T-helper 1 cell treated with Interleukin-12 subunit alpha and Interleukin-12 subunit beta and Interleukin-4 antibody, amounts not matched to agents 30 μg/mL and 1 μg/mL, for 36 hours (primary cell): ENCODE results near the gene SLC35F3.
"Not testable (repeated sequence)": the region's sequence is repeated elsewhere in the genome, so short reads cannot be mapped to it uniquely, and the experiment has no call there.

Experiments
- H3K27ac Mint-ChIP-seq: one replicate; pipeline ENCODE4 v1.8.0; 2021; ENCODE audit warnings: mild to moderate bottlenecking, mixed read lengths
- H3K27me3 Mint-ChIP-seq: one replicate; pipeline ENCODE4 v1.8.0; 2021; ENCODE audit warnings: low read depth, mixed read lengths
- H3K36me3 Mint-ChIP-seq: one replicate; pipeline ENCODE4 v1.8.0; 2021; ENCODE audit warnings: low read depth, mixed read lengths
- H3K4me1 Mint-ChIP-seq: one replicate; pipeline ENCODE4 v1.8.0; 2021; ENCODE audit warnings: low read depth, mixed read lengths
- H3K4me3 Mint-ChIP-seq: one replicate; pipeline ENCODE4 v1.8.0; 2021; ENCODE audit warnings: mild to moderate bottlenecking, moderate library complexity, mixed read lengths
- H3K9me3 Mint-ChIP-seq: one replicate; pipeline ENCODE4 v1.8.0; 2021; ENCODE audit warnings: mixed read lengths

SLC35F3 gene

DNA sequence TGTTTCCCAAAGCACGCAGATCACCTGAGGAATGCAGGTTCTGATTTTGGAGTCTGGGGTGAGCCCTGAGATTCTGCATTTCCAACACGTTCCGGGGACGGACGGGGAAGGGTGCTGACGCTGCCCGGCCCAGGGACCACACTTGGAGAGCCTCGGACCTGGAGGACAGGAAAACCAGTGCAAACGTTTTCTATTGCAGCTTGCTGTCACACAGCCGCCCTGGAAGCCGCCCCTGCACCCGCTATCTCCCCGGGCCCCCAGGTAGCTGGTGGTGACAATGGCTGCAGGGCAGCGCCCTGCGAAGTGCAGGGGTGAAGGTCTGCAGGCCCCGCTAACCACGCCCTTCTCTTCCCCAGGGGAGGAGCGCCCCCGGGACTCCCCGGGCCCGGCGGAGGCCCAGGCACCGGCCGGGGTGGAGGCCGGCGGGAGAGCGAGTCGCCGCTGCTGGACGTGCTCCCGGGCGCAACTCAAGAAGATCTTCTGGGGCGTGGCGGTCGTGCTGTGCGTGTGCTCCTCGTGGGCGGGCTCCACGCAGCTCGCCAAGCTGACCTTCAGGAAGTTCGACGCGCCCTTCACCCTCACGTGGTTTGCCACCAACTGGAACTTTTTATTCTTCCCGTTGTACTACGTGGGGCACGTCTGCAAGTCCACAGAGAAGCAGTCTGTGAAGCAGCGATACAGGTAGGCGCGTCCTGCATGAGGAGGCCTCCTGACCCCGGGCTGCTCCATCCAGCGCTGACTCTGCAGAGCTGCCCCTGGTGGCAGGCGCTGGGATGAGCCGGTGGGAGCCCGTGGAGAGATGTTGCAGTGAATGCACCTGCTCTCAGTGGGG, 326.8 kb downstream of the SLC35F3 start:
- no peak overlapping the region for H3K4me3 Mint-ChIP-seq
- peaks cover 44% of the 10 kb centered on the region for H3K27me3 Mint-ChIP-seq
- H3K9me3 Mint-ChIP-seq, result no peaks in the 10 kb centered on the region
- no peak overlapping the region for H3K27ac Mint-ChIP-seq
- H3K4me1 Mint-ChIP-seq, result peaks cover 16% of the 10 kb centered on the region
- H3K36me3 Mint-ChIP-seq, result peaks cover 7% of the 10 kb centered on the region

DNA sequence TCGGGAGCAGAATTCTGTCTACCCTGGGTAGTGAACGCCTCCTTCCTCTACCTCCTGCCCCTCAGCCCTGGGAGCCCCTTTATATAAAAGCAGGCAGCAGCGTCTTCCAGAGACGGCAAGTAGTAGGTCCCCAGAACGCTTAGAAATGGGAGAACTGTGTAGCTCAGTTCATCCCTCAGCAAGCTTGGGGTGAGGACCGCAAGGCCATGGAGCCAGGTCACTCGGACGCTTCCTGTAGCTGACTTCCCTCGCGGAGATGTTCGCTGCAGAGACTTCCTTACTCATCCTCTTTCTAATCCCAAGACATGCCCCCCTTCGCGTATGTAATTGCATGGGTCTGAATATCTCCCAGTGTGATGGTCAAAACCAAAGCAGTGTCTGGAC, 327.4 kb downstream of the SLC35F3 start:
- Mint-ChIP-seq H3K36me3 (peaks cover 6% of the 10 kb centered on the region), H3K4me3 (no peak overlapping the region), H3K27ac (no peak overlapping the region), H3K4me1 (peaks cover 16% of the 10 kb centered on the region), H3K27me3 (peaks cover 42% of the 10 kb centered on the region), H3K9me3 (no peaks in the 10 kb centered on the region)

DNA sequence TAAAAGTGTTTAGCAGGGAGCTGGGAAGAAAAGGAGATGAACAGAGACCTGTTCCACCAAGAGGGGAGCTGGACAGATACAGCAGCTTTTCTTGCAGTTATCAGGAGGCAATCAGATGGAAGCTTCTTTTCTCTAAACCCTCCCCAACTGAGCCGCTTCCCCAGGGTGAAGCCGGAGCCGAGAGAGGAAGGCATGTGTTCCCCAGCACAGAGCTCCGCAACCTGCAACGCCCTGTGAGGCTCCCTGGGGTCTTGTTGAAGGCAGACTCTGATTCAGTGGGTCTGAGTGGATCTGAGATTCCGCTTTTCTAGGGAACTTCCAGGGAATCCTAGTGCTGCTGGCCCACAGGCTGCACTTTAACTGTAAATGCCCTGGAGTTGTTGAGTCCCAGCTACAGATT, 329.7 kb downstream of the SLC35F3 start:
- Mint-ChIP-seq H3K4me3 (no peak overlapping the region), H3K4me1 (peaks cover 22% of the 10 kb centered on the region), H3K27ac (no peak overlapping the region), H3K27me3 (peaks cover 33% of the 10 kb centered on the region), H3K36me3 (peaks cover 4% of the 10 kb centered on the region), H3K9me3 (no peaks in the 10 kb centered on the region)

GRCh38 chr1:234235434-234235881, 331.0 kb downstream of the SLC35F3 start:
- H3K4me1 Mint-ChIP-seq, result peaks cover 13% of the 10 kb centered on the region
- no peaks in the 10 kb centered on the region for H3K9me3 Mint-ChIP-seq
- H3K4me3 Mint-ChIP-seq, result no peak overlapping the region
- H3K36me3 Mint-ChIP-seq, result peaks cover 4% of the 10 kb centered on the region
- H3K27ac Mint-ChIP-seq, result no peak overlapping the region
- peaks cover 28% of the 10 kb centered on the region for H3K27me3 Mint-ChIP-seq

DNA sequence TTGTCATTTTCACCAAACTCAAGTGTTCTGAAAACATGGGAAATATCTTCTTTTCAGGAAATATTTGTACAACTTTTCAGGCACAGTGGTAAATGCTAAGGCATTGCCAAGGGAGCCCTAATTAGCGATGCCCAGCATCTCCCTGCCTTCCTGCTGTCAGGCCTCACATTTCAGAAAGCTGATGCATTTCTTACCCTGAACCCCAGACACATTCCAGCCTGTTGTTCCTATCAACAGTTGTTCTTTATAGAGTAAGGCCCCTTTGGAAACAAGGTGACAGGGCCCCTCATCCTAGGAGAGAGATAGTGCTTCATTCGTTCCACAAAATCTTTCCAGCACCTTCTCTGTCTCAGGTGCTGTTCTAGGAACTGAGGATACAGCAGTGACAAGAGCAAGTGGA, 332.9 kb downstream of the SLC35F3 start:
- no peak overlapping the region for H3K27ac Mint-ChIP-seq
- no peak overlapping the region for H3K4me3 Mint-ChIP-seq
- peaks cover 23% of the 10 kb centered on the region for H3K27me3 Mint-ChIP-seq
- H3K9me3 Mint-ChIP-seq, result no peaks in the 10 kb centered on the region
- H3K36me3 Mint-ChIP-seq, result no peaks in the 10 kb centered on the region
- peaks cover 6% of the 10 kb centered on the region for H3K4me1 Mint-ChIP-seq

- no peak overlapping the region for H3K4me3 Mint-ChIP-seq
- H3K36me3 Mint-ChIP-seq, result no peaks in the 10 kb centered on the region
- no peak overlapping the region for H3K27ac Mint-ChIP-seq
- no peaks in the 10 kb centered on the region for H3K9me3 Mint-ChIP-seq
- H3K4me1 Mint-ChIP-seq, result peaks cover 6% of the 10 kb centered on the region
- peaks cover 24% of the 10 kb centered on the region for H3K27me3 Mint-ChIP-seq
Observed at GRCh38 chr1:234238060-234238459, 333.6 kb downstream of the SLC35F3 start.

DNA sequence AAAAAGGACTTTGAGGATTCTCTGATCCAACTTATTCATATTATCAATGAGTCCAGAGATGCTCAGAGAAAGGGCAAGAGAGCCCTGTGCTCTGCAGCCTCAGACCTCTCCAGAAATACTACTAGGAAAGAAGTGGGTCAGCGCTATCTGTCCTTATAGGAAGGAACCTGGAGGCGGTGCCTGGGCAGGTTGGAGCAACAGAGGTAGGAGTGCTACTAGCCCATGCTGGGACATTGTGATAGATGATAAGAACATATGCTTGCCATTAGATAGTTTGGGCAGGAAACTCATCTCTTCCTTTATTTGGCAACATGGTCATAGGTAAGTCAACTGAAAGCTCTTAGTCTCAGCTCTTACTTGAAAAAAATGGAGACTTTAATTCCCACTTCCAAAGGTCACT, 335.0 kb downstream of the SLC35F3 start:
- H3K27me3 Mint-ChIP-seq, result peaks cover 21% of the 10 kb centered on the region
- H3K4me1 Mint-ChIP-seq, result peaks cover 6% of the 10 kb centered on the region
- no peak overlapping the region for H3K4me3 Mint-ChIP-seq
- H3K27ac Mint-ChIP-seq, result no peak overlapping the region
- H3K9me3 Mint-ChIP-seq, result no peaks in the 10 kb centered on the region
- H3K36me3 Mint-ChIP-seq, result no peaks in the 10 kb centered on the region

GRCh38 chr1:234239936-234240335, 335.5 kb downstream of the SLC35F3 start:
- no peaks in the 10 kb centered on the region for H3K9me3 Mint-ChIP-seq
- H3K36me3 Mint-ChIP-seq, result no peaks in the 10 kb centered on the region
- peaks cover 22% of the 10 kb centered on the region for H3K27me3 Mint-ChIP-seq
- H3K4me1 Mint-ChIP-seq, result peaks cover 7% of the 10 kb centered on the region
- no peak overlapping the region for H3K27ac Mint-ChIP-seq
- no peak overlapping the region for H3K4me3 Mint-ChIP-seq

GRCh38 chr1:234240680-234241079, 336.2 kb downstream of the SLC35F3 start:
- H3K9me3 Mint-ChIP-seq, result no peaks in the 10 kb centered on the region
- H3K27me3 Mint-ChIP-seq, result peaks cover 22% of the 10 kb centered on the region
- no peak overlapping the region for H3K4me3 Mint-ChIP-seq
- no peak overlapping the region for H3K27ac Mint-ChIP-seq
- H3K36me3 Mint-ChIP-seq, result no peaks in the 10 kb centered on the region
- H3K4me1 Mint-ChIP-seq, result peaks cover 8% of the 10 kb centered on the region

DNA sequence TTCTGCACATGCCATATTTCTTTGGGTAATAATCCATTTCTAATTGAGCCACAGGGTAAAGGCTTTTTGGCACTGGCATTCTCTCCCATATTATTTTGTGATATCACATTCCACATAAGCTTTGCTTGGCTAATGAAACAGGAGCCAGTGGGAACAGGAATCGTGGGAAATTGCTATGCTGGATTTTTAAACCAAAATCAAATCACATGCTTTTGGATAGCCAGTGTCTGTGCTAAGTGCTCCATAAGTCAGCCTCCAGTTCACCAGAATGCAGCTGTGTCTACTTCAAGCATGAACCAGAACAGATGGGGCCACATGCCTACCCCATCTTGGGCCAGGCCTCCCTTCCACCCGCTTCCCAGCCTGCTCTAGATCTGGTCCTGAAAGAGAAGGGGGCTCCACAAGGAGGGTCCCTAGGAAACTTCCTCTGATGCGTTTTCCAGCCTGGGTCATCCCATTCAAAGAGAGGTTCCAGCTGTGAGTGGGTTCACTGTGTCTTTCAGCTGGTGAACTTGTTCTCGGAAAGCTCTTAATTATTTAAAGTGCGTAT, 337.5 kb downstream of the SLC35F3 start:
- H3K36me3 Mint-ChIP-seq, result peaks cover 3% of the 10 kb centered on the region
- no peak overlapping the region for H3K27ac Mint-ChIP-seq
- peaks cover 22% of the 10 kb centered on the region for H3K27me3 Mint-ChIP-seq
- no peak overlapping the region for H3K4me3 Mint-ChIP-seq
- peaks cover 9% of the 10 kb centered on the region for H3K4me1 Mint-ChIP-seq
- H3K9me3 Mint-ChIP-seq, result peaks cover 5% of the 10 kb centered on the region

- Mint-ChIP-seq H3K4me3 (no peak overlapping the region), H3K27me3 (peaks cover 13% of the 10 kb centered on the region), H3K27ac (no peak overlapping the region), H3K4me1 (peaks cover 4% of the 10 kb centered on the region), H3K36me3 (peaks cover 10% of the 10 kb centered on the region), H3K9me3 (peaks cover 15% of the 10 kb centered on the region)
Observed at GRCh38 chr1:234243521-234244260, 339.2 kb downstream of the SLC35F3 start.

- Mint-ChIP-seq H3K9me3 (peaks cover 15% of the 10 kb centered on the region), H3K4me1 (peaks cover 4% of the 10 kb centered on the region), H3K4me3 (no peak overlapping the region), H3K36me3 (peaks cover 10% of the 10 kb centered on the region), H3K27me3 (peaks cover 13% of the 10 kb centered on the region), H3K27ac (no peak overlapping the region)
Observed at GRCh38 chr1:234244482-234244881, 340.0 kb downstream of the SLC35F3 start.

GRCh38 chr1:234246638-234247116, 342.2 kb downstream of the SLC35F3 start:
- Mint-ChIP-seq H3K9me3 (peaks cover 15% of the 10 kb centered on the region), H3K27me3 (peaks cover 12% of the 10 kb centered on the region), H3K4me3 (peak overlapping the region; percentile 30), H3K4me1 (peaks cover 4% of the 10 kb centered on the region), H3K36me3 (peaks cover 10% of the 10 kb centered on the region), H3K27ac (no peak overlapping the region)

- H3K9me3 Mint-ChIP-seq, result peaks cover 15% of the 10 kb centered on the region
- H3K4me1 Mint-ChIP-seq, H3K27me3 Mint-ChIP-seq, H3K4me3 Mint-ChIP-seq, H3K36me3 Mint-ChIP-seq, H3K27ac Mint-ChIP-seq: not testable (repeated sequence)
Observed at GRCh38 chr1:234247746-234248145, 343.3 kb downstream of the SLC35F3 start.

- Mint-ChIP-seq H3K4me3 (no peak overlapping the region), H3K27ac (no peak overlapping the region), H3K36me3 (peaks cover 10% of the 10 kb centered on the region), H3K27me3 (peaks cover 17% of the 10 kb centered on the region), H3K4me1 (peaks cover 2% of the 10 kb centered on the region), H3K9me3 (peaks cover 15% of the 10 kb centered on the region)
Observed at GRCh38 chr1:234250747-234251146, 346.3 kb downstream of the SLC35F3 start.
